GM12878 (cell line): Measurements from ENCODE around the gene TMEM120B.

Source experiments
- CTCF ChIP-seq, 3 experiments: IDR thresholded peaks in 2 of 3; conservative IDR thresholded peaks in 1 of 3; 2 replicates each; pipeline ENCODE4 v1.5.1; 2011; ENCODE audit warnings: low read depth in 3 of 3, low read length in 3 of 3, mild to moderate bottlenecking in 3 of 3, control low read depth in 2 of 3, moderate library complexity in 2 of 3, inconsistent platforms in 1 of 3, mixed read lengths in 1 of 3; ENCODE audit not compliant: control insufficient read depth in 2 of 3, insufficient read depth in 1 of 3; ENCODE audit errors: extremely low read depth in 1 of 3
- GABPA ChIP-seq: IDR thresholded peaks from 2 replicates; pipeline ENCODE4 v1.6.1; 2014; ENCODE audit warnings: antibody characterized with exemption, low read depth, mild to moderate bottlenecking, inconsistent platforms
- KDM1A ChIP-seq: fragments of 200-600 bp; sonication (generic); IDR thresholded peaks from 2 replicates; pipeline ENCODE4 v1.6.1; 2016; ENCODE audit warnings: borderline replicate concordance
- NRF1 ChIP-seq: conservative IDR thresholded peaks from 2 replicates; pipeline ENCODE4 v1.6.1; 2011; ENCODE audit warnings: mild to moderate bottlenecking, low read depth, low read length, improper control_type of control experiment
- RBBP5 ChIP-seq: fragments of 200-600 bp; sonication (generic); conservative IDR thresholded peaks from 2 replicates; pipeline ENCODE4 v1.6.1; 2016
- RELB ChIP-seq: fragments of 450-650 bp; IDR thresholded peaks from 2 replicates; pipeline ENCODE4 v1.6.1; 2017; ENCODE audit warnings: low read depth, mild to moderate bottlenecking, moderate library complexity
- SP1 ChIP-seq: IDR thresholded peaks from one replicate; pipeline ENCODE4 v1.6.1; 2011; ENCODE audit warnings: low read depth, low read length
- USF2 ChIP-seq: IDR thresholded peaks from 2 replicates; pipeline ENCODE4 v1.6.1; 2011; ENCODE audit warnings: low read depth, low read length, improper control_type of control experiment, borderline replicate concordance
- ZZZ3 ChIP-seq: IDR thresholded peaks from 2 replicates; pipeline ENCODE4 v1.6.1; 2011; ENCODE audit warnings: low read depth; ENCODE audit not compliant: control insufficient read depth, insufficient read length

DNA sequence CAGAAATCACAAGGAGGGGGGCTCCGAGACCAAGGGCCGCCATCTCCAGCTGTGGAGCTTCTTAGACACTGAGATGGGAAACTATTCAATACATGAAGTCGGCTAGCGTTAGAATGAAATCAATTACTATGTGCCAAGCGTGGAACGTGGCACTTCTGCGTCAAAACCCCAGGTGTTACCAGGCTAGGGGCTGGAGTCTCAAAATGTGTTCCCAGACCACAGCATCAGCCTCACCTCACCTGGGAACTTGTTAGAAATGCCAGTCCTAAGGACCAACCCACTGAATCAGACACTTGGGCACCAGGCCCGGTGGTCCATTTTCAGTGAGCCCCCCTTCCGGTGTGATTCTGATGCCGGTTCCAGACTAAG lies 86.2 kb downstream of the TMEM120B start:
- TF ChIP-seq USF2 (no peak), CTCF (IDR thresholded peaks at IDR 0.05 in 2 of 3, conservative IDR thresholded peaks at IDR 0.05 in 1 of 3; ENCODE audit: control insufficient read depth in 2 of 3, extremely low read depth in 1 of 3, insufficient read depth in 1 of 3, low read depth in 3 of 3, low read length in 3 of 3) (no peak), RELB (no peak), KDM1A (no peak), SP1 (no peak), RBBP5 (no peak), NRF1 (no peak), GABPA (no peak), ZZZ3 (no peak)
